ENCODE results near the gene LRIT2.

GRCh38 chr10:84224411-84225028, 824 bp downstream of the LRIT2 start:
- TF ChIP-seq ZNF274 (IDR thresholded peaks at IDR 0.05; ENCODE audit: low read depth, low read length) = no peak
- TF ChIP-seq YY1 (IDR thresholded peaks at IDR 0.05; ENCODE audit: insufficient read depth, insufficient read length) = no peak

Data from NT2/D1 (cell line).